GM10266 (cell line): ENCODE data around the gene MLXIPL.

Experiments used
- DNase-seq: peaks from one replicate; pipeline ENCODE4 v3.0.0; 2012; ENCODE audit errors: extremely low spot score
- TF ChIP-seq, protein P1 (sequence below): IDR thresholded peaks from 2 replicates; pipeline ENCODE4 v1.5.1; 2012; ENCODE audit warnings: mild to moderate bottlenecking, low read depth; ENCODE audit not compliant: control insufficient read depth, insufficient read depth; ENCODE audit errors: missing control alignments

Gene MLXIPL

GRCh38 chr7:73642834-73643233, 18.5 kb upstream of the MLXIPL start:
- DNase-seq = no peak
- TF ChIP-seq, protein P1, sequence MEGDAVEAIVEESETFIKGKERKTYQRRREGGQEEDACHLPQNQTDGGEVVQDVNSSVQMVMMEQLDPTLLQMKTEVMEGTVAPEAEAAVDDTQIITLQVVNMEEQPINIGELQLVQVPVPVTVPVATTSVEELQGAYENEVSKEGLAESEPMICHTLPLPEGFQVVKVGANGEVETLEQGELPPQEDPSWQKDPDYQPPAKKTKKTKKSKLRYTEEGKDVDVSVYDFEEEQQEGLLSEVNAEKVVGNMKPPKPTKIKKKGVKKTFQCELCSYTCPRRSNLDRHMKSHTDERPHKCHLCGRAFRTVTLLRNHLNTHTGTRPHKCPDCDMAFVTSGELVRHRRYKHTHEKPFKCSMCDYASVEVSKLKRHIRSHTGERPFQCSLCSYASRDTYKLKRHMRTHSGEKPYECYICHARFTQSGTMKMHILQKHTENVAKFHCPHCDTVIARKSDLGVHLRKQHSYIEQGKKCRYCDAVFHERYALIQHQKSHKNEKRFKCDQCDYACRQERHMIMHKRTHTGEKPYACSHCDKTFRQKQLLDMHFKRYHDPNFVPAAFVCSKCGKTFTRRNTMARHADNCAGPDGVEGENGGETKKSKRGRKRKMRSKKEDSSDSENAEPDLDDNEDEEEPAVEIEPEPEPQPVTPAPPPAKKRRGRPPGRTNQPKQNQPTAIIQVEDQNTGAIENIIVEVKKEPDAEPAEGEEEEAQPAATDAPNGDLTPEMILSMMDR = no peak

- TF ChIP-seq, protein P1 = no peak
- no peak for DNase-seq
Measured at GRCh38 chr7:73638911-73639310, 14.6 kb upstream of the MLXIPL start.

DNA sequence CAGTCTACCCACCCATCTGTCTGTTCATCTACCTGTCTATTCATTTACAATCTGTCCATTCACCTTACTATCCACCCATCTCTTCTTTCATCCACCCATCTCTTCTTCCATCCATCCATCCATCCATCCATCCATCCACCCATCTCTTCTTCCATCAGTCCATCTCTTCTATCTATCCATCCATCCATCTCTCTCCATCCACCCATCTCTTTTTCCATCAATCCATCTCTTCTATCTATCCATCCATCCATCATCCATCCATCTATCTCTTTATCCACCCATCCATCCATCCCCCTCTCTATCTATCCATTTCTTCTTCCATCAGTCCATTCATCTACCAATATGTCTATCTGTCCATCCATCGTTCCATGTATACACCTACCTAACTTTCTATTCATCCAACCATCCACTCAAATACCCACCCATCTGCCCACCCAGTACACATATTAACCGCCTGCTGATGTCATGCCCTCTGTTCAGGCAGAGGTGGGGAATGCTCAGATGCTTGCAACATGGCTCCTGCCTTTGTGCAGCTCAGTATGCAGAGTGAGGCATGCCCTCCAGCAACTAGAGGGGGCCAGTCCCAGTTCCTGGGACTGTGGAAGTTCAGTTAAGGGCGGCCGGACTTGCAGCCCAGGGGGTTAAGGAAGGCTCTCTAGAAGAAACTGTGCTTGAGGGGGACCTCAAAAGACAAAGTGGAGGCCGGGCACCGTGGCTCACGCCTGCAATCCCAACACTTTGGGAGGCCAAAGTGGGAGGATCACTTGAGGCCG, 11.3 kb upstream of the MLXIPL start:
- TF ChIP-seq, protein P1 = no peak
- DNase-seq = no peak

- DNase-seq = no peak
- TF ChIP-seq, protein P1 = no peak
Measured at GRCh38 chr7:73633844-73634243, 9.5 kb upstream of the MLXIPL start.

DNA sequence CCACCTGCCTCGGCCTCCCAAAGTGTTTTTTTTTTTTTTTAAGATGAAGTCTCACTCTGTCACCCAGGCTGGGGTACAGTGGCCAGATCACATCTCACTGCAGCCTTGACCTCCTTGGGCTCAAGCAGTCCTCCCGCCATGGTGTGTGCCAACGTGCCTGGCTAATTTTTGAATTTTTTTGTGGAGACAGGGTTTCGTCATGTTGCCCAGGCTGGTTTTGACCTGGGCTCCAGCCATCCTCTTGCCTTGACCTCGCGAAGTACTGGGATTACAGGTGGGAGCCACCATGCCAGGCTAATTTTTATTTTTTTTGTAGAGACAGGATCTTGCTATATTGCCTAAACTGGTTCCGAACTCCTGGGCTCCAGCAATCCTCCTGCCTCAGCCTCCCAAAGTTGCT, 9.0 kb upstream of the MLXIPL start:
- TF ChIP-seq, protein P1 = no peak
- no peak for DNase-seq

DNA sequence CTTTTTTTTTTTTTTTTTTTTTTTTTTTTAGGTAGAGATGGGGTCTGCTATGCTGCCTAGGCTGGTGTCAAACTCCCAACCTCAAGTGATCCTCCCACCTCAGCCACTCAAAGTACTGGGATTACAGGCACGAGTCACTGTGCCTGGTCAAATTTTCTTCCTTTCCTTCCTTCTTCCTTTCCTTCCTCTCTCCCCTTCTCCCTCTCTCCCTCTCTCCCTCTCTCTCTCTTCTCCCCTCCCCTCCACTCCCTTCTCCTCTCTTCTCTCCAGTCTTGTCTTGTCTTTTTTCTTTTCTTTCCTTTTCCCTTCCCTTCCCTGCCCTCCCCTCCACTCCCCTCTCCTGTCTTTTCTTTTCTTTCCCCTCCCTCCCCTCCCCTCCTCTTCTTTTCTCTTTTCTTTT, 7.2 kb upstream of the MLXIPL start:
- DNase-seq = no peak
- TF ChIP-seq, protein P1 = no peak

DNA sequence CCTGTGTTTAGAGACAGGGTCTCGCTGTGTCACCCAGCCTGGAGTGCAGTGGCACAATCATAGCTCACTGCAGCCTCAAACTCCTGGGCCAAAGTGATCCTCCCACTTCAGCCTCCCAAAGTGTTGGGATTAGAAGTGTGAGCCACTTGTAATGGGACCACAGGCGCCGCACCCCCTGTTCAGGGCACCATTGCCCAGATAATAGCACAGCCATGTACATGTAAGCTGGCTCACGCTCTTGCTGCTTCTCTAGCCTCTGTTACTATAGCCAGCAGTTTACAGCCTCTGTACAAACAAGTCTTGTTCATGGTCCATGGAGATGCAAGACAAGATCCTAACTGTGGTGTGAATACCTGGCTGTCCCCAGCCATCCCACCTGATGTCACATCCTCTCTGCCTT, 4.2 kb upstream of the MLXIPL start:
- DNase-seq = no peak
- TF ChIP-seq, protein P1 = no peak
